ENCODE measurements around the gene ELF5. TPM values are rescaled to one million over a fixed set of nuclear protein-coding genes. Genes with fewer than 3 reads are reported as not detected.

The ELF5 gene
- total and polyA plus RNA-seq, 9 donors: 0.07 to 2.8 (median 0.15) TPM; not detected in 4

DNA sequence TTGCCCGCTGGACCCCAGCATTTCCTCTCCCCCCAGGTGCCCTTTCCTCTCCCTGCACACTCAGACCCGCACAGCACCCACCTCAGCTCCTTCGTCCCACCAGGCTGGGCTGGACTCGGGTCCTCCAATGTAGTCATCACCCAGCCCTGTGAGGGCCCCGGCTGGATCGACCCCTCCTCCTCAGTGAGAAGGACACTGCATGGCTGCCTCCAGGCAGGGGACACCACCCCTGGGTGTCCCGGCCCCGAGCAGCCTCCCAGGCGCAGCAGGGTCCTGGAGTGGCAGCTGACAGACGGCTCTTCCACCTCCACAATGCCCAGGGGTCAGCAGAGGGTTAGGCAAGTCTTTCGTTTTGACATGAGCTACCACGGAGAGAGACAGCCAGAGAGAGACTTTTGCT is 11.1 kb upstream of the ELF5 start:
- DNase-seq: no peak

GRCh38 chr11:34523053-34523452 is 9.5 kb upstream of the ELF5 start:
- WGBS (ENCODE audit: insufficient coverage): 70% methylated on average over 2 of the region's 3 CpGs
- Histone ChIP-seq H3K4me1 (ENCODE audit: control insufficient read depth, insufficient read depth, low read length) (no peaks in the 10 kb centered on the region), H3K27ac (ENCODE audit: low read length) (no peak overlapping the region), H3K9me3 (replicated peaks; ENCODE audit: control insufficient read depth, low read depth, low read length) (no peaks in the 10 kb centered on the region), H3K36me3 (ENCODE audit: control insufficient read depth, insufficient read depth, low read length) (no peaks in the 10 kb centered on the region), H3K27me3 (ENCODE audit: control insufficient read depth, insufficient read depth, low read length) (no peaks in the 10 kb centered on the region), H3K4me3 (ENCODE audit: low read length) (no peak overlapping the region)
- no peak for DNase-seq

More for the DNA sequence above, 11.1 kb upstream of the ELF5 start:
- Histone ChIP-seq H3K4me1 (ENCODE audit: control insufficient read depth, insufficient read depth, low read length) (no peaks in the 10 kb centered on the region), H3K27ac (ENCODE audit: low read length) (no peak overlapping the region), H3K9me3 (replicated peaks; ENCODE audit: control insufficient read depth, low read depth, low read length) (no peaks in the 10 kb centered on the region), H3K27me3 (ENCODE audit: control insufficient read depth, insufficient read depth, low read length) (no peaks in the 10 kb centered on the region), H3K4me3 (ENCODE audit: low read length) (no peak overlapping the region), H3K36me3 (ENCODE audit: control insufficient read depth, insufficient read depth, low read length) (no peaks in the 10 kb centered on the region)
- 71% methylated on average over 5 of the region's 12 CpGs for WGBS (ENCODE audit: insufficient coverage)

DNA sequence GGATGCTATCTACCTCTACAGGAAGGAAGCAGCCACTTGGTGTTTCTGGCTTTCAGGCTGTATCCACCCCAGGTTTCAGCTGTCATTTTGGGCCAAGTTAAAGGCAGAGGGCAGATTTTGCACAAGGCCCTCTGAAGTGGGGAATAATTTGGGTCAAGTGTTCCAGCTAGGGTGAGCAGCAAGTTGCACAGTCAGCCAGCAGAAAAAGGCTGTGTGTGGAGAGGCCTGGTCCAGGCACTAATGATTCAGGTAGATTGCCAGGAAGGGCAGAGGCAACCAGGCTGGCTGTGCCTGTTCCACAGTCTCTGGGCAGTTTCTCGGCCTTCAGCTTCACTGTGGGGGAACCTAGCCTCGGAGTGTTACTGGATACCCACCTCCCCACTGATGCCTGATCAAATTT is 8.6 kb upstream of the ELF5 start:
- 63% methylated on average over 2 of the region's 2 CpGs for WGBS (ENCODE audit: insufficient coverage)
- H3K27ac ChIP-seq (ENCODE audit: low read length): no peak overlapping the region
- no peaks in the 10 kb centered on the region for H3K27me3 ChIP-seq (ENCODE audit: control insufficient read depth, insufficient read depth, low read length)
- H3K36me3 ChIP-seq (ENCODE audit: control insufficient read depth, insufficient read depth, low read length): no peaks in the 10 kb centered on the region
- no peak overlapping the region for H3K4me3 ChIP-seq (ENCODE audit: low read length)
- no peaks in the 10 kb centered on the region for H3K9me3 ChIP-seq (replicated peaks; ENCODE audit: control insufficient read depth, low read depth, low read length)
- H3K4me1 ChIP-seq (ENCODE audit: control insufficient read depth, insufficient read depth, low read length): no peaks in the 10 kb centered on the region
- DNase-seq: no peak

DNA sequence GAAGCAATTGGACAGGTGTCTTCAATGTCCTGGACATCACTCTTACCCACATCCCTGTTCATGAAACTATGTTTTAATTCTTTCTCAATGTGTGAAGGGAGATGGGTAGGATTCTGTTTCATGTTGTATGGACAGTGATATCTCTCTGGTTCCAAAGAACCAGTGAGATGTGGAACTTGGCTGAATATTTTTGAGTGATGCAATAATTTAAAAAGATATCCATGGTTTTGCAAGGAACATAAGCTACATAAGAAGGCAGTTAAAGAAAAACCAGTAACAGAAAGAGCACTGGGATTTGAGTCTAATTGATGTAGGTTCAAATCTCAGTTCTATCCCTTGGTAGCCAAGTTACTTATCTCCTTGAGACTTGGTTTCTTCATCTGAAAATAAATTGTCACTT is 7.7 kb upstream of the ELF5 start:
- H3K4me1 ChIP-seq (ENCODE audit: control insufficient read depth, insufficient read depth, low read length): no peaks in the 10 kb centered on the region
- DNase-seq: no peak
- H3K9me3 ChIP-seq (replicated peaks; ENCODE audit: control insufficient read depth, low read depth, low read length): no peaks in the 10 kb centered on the region
- no peak overlapping the region for H3K27ac ChIP-seq (ENCODE audit: low read length)
- H3K27me3 ChIP-seq (ENCODE audit: control insufficient read depth, insufficient read depth, low read length): no peaks in the 10 kb centered on the region
- no peak overlapping the region for H3K4me3 ChIP-seq (ENCODE audit: low read length)
- H3K36me3 ChIP-seq (ENCODE audit: control insufficient read depth, insufficient read depth, low read length): no peaks in the 10 kb centered on the region

GRCh38 chr11:34519595-34520235 is 6.1 kb upstream of the ELF5 start:
- Histone ChIP-seq H3K36me3 (ENCODE audit: control insufficient read depth, insufficient read depth, low read length) (no peaks in the 10 kb centered on the region), H3K4me1 (ENCODE audit: control insufficient read depth, insufficient read depth, low read length) (no peaks in the 10 kb centered on the region), H3K4me3 (ENCODE audit: low read length) (no peak overlapping the region), H3K27me3 (ENCODE audit: control insufficient read depth, insufficient read depth, low read length) (no peaks in the 10 kb centered on the region), H3K27ac (ENCODE audit: low read length) (no peak overlapping the region), H3K9me3 (replicated peaks; ENCODE audit: control insufficient read depth, low read depth, low read length) (no peaks in the 10 kb centered on the region)
- DNase-seq: no peak
- no CpG with 5 or more reads among the region's 2 CpGs for WGBS (ENCODE audit: insufficient coverage)

DNA sequence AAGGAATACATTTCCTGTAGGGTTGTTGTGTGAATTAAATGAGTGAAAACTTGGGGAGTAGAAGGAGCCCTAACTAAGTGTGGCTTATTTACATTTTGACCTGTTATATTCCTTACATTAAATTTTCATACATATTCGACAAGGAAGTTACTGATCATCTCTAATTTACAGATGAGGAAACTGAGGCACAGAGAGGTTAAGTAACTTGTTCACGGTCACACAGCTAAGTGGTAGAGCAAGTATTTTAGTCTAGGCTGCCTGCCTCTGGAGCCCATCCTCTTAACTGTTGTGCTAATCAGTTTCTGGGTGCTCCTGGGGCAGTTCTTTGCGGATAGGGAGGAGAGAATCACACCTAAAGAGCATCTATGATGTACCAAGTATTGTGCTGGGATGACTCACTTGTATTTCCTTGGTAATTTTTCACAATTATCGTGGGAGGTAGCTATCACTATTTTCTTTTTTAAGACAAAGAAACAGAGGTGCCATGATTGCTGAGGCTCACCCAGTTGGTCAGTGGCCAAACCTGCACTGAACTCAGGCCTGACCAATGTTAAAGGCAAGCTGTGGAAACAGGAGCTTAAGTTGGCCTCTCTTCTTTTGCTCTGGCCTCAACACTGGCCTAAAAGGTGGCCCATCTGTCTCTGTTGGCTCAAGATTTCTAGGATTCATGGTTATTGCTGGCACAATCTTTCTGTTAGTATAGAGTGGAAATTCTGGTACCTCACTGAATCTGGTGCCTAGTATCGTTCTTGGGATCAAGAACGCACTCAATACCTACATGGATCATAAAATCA is 2.9 kb upstream of the ELF5 start:
- 100% methylated on average over 1 of the region's 6 CpGs for WGBS (ENCODE audit: insufficient coverage)
- H3K4me1 ChIP-seq (ENCODE audit: control insufficient read depth, insufficient read depth, low read length): no peaks in the 10 kb centered on the region
- no peak for DNase-seq
- no peak overlapping the region for H3K4me3 ChIP-seq (ENCODE audit: low read length)
- no peaks in the 10 kb centered on the region for H3K9me3 ChIP-seq (replicated peaks; ENCODE audit: control insufficient read depth, low read depth, low read length)
- H3K36me3 ChIP-seq (ENCODE audit: control insufficient read depth, insufficient read depth, low read length): no peaks in the 10 kb centered on the region
- H3K27me3 ChIP-seq (ENCODE audit: control insufficient read depth, insufficient read depth, low read length): no peaks in the 10 kb centered on the region
- no peak overlapping the region for H3K27ac ChIP-seq (ENCODE audit: low read length)

DNA sequence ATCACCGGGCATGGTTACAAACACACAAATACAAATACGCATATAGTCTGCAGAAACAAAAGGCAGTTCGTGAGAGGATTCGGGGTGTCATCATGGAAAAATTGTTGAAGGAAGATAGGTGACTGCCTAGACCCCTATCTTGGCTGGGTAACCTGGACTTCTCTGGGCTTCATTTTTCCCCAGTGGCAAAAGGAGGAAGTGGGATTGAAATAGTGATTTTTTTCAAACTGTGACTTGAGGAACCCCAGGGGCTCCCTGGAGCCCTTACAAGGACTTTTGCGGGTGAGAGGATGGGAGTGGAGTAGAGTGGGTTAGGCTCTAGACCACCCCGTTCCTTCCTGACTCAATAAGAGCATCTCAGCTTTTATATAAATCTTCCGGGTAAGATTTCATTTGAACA is 1.0 kb upstream of the ELF5 start:
- WGBS (ENCODE audit: insufficient coverage): no CpG with 5 or more reads among the region's 7 CpGs
- no peaks in the 10 kb centered on the region for H3K36me3 ChIP-seq (ENCODE audit: control insufficient read depth, insufficient read depth, low read length)
- DNase-seq: no peak

DNA sequence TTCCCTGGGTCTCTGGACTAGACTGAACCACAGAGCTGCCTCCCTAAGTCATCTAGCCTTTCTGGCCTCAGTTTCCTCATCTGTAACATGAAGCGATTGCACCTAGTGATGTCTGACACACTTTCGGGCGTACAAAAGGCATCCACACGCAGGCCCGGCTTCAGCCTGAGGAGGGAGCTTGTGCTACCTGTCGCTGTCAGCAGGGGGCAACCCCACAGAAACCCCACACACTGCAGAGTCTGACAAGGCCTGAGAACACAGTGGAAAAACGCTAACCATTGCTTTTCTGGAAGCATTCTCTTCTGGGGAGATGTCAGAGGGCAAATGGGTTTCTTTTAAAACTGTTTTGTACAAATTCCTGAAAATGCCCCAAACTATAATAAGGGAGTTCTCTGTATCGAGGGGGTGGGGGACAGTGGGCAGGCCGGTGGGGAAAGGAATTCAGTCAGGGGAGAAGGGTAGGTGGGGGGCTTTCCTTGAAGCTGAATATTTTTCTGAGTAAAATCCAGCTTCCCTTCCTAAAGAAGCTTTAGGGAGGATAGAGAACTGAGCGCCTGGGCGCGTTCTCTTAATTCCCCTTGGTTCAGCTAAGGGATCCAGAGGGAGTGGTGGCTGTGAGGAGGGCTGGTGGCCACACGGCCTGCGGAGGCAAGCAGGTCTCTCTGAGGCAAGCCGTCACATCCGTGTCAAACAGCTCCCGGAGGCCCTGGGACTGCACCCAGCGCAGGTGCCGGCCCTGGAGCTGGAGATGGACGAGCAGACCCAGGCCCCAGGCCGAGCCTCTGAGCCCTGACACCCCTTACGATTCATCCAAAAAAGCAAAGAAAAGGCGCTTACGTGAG is 533 bp downstream of the ELF5 start:
- H3K27ac ChIP-seq (ENCODE audit: low read length): no peak overlapping the region
- H3K27me3 ChIP-seq (ENCODE audit: control insufficient read depth, insufficient read depth, low read length): no peaks in the 10 kb centered on the region
- H3K9me3 ChIP-seq (replicated peaks; ENCODE audit: control insufficient read depth, low read depth, low read length): no peaks in the 10 kb centered on the region
- H3K4me1 ChIP-seq (ENCODE audit: control insufficient read depth, insufficient read depth, low read length): no peaks in the 10 kb centered on the region
- H3K4me3 ChIP-seq (ENCODE audit: low read length): no peak overlapping the region
- 59% methylated on average over 16 of the region's 24 CpGs for WGBS (ENCODE audit: insufficient coverage)
- H3K36me3 ChIP-seq (ENCODE audit: control insufficient read depth, insufficient read depth, low read length): no peaks in the 10 kb centered on the region
- DNase-seq: no peak

More for the DNA sequence above, 1.0 kb upstream of the ELF5 start:
- no peaks in the 10 kb centered on the region for H3K9me3 ChIP-seq (replicated peaks; ENCODE audit: control insufficient read depth, low read depth, low read length)
- H3K4me3 ChIP-seq (ENCODE audit: low read length): no peak overlapping the region
- no peaks in the 10 kb centered on the region for H3K27me3 ChIP-seq (ENCODE audit: control insufficient read depth, insufficient read depth, low read length)
- H3K4me1 ChIP-seq (ENCODE audit: control insufficient read depth, insufficient read depth, low read length): no peaks in the 10 kb centered on the region
- H3K27ac ChIP-seq (ENCODE audit: low read length): no peak overlapping the region

DNA sequence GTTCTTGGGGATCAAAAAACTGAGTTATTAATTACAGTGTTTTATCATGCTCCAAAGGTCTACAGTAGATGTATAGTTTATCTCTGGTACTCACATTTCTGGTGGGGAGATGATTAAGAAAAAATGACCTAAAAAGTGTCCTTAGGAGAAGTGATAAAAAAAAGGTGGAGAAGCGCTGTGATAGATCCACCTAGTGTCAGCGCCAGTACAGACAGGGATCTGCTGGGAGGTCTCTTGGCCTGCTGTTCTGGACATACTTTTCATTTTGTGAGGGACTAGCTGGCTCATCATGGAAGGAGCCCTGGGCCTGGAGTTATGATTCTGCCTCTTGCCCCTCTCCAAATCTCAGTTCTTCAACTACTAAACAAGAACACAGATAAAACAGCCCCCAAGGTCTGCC is 2.9 kb downstream of the ELF5 start:
- Histone ChIP-seq H3K4me1 (ENCODE audit: control insufficient read depth, insufficient read depth, low read length) (no peaks in the 10 kb centered on the region), H3K27me3 (ENCODE audit: control insufficient read depth, insufficient read depth, low read length) (no peaks in the 10 kb centered on the region), H3K36me3 (ENCODE audit: control insufficient read depth, insufficient read depth, low read length) (no peaks in the 10 kb centered on the region), H3K4me3 (ENCODE audit: low read length) (no peak overlapping the region), H3K27ac (ENCODE audit: low read length) (no peak overlapping the region), H3K9me3 (replicated peaks; ENCODE audit: control insufficient read depth, low read depth, low read length) (no peaks in the 10 kb centered on the region)
- 89% methylated on average over 1 of the region's 2 CpGs for WGBS (ENCODE audit: insufficient coverage)
- DNase-seq: no peak

DNA sequence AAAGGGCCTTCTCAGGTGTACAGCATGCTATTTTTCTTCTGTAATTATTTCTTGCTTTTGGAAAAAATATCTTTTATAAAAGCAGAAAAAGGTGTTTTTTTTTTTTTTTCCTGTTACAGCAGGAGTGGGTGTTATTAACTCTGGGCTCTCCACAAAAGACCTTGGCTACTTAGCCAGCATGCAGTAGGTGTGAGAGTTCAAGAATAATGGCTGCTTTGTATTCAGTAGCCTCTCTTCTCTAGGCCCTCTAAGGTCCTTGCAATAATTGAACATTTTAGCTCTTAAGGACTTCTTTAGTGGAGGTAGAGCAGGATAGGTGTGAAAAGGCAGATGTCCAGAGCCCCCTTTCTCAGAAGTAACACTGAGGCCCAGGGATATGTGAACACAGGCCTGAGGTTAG is 3.4 kb downstream of the ELF5 start:
- no peaks in the 10 kb centered on the region for H3K9me3 ChIP-seq (replicated peaks; ENCODE audit: control insufficient read depth, low read depth, low read length)
- DNase-seq: no peak
- no peaks in the 10 kb centered on the region for H3K36me3 ChIP-seq (ENCODE audit: control insufficient read depth, insufficient read depth, low read length)
- no peaks in the 10 kb centered on the region for H3K27me3 ChIP-seq (ENCODE audit: control insufficient read depth, insufficient read depth, low read length)
- H3K4me3 ChIP-seq (ENCODE audit: low read length): no peak overlapping the region
- H3K27ac ChIP-seq (ENCODE audit: low read length): no peak overlapping the region
- H3K4me1 ChIP-seq (ENCODE audit: control insufficient read depth, insufficient read depth, low read length): no peaks in the 10 kb centered on the region

Measured in muscle of leg (tissue), 11 donors.